22Rv1 (cell line): ENCODE data around the gene C11orf21.

Experiments
- CTCF ChIP-seq: fragments of 450-650 bp; IDR thresholded peaks from 2 replicates; pipeline ENCODE4 v1.5.1; 2017; ENCODE audit warnings: mild to moderate bottlenecking
- ZFX ChIP-seq: fragments of 450-650 bp; IDR thresholded peaks from 2 replicates; pipeline ENCODE4 v1.6.1; 2017; ENCODE audit warnings: antibody characterized with exemption, borderline replicate concordance

- no peak for TF ChIP-seq CTCF
- no peak for TF ChIP-seq ZFX
Observed at GRCh38 chr11:2276280-2277007, 25.3 kb downstream of the C11orf21 start.
